Measurements from ENCODE around the gene AP5Z1.

AP5Z1 gene

GRCh38 chr7:4783762-4784351, 8.4 kb downstream of the AP5Z1 start:
- Histone ChIP-seq H3K4me3 (replicated peaks; ENCODE audit: insufficient read depth, low read length) (no peak overlapping the region), H3K27me3 (ENCODE audit: insufficient read depth, poor library complexity, severe bottlenecking) (no peaks in the 10 kb centered on the region), H3K27ac (replicated peaks) (no peak overlapping the region)
- DNase-seq (ENCODE audit: low read depth in 1 of 2, low spot score in 1 of 2) = no peak
- TF ChIP-seq CTCF (IDR thresholded peaks at IDR 0.05; ENCODE audit: insufficient read depth, low read length) (no peak), GABPA (IDR thresholded peaks at IDR 0.05; ENCODE audit: low read depth) (no peak), SPI1 (IDR thresholded peaks at IDR 0.05; ENCODE audit: borderline replicate concordance, low read depth) (no peak), REST (IDR thresholded peaks at IDR 0.05; ENCODE audit: insufficient replicate concordance, low read depth) (no peak), POLR2AphosphoS5 (IDR thresholded peaks at IDR 0.05; ENCODE audit: low read depth) (no peak)

- H3K4me3 ChIP-seq (replicated peaks; ENCODE audit: insufficient read depth, low read length) = no peak overlapping the region
- no peak for DNase-seq (ENCODE audit: low read depth in 1 of 2, low spot score in 1 of 2)
- TF ChIP-seq GABPA (IDR thresholded peaks at IDR 0.05; ENCODE audit: low read depth) = no peak
- no peak for TF ChIP-seq CTCF (IDR thresholded peaks at IDR 0.05; ENCODE audit: insufficient read depth, low read length)
- no peak for TF ChIP-seq REST (IDR thresholded peaks at IDR 0.05; ENCODE audit: insufficient replicate concordance, low read depth)
- no peak for TF ChIP-seq SPI1 (IDR thresholded peaks at IDR 0.05; ENCODE audit: borderline replicate concordance, low read depth)
- no peak for TF ChIP-seq POLR2AphosphoS5 (IDR thresholded peaks at IDR 0.05; ENCODE audit: low read depth)
- no peaks in the 10 kb centered on the region for H3K27me3 ChIP-seq (ENCODE audit: insufficient read depth, poor library complexity, severe bottlenecking)
- H3K27ac ChIP-seq (replicated peaks) = no peak overlapping the region
Observed at GRCh38 chr7:4784799-4785198, 9.4 kb downstream of the AP5Z1 start.

- Histone ChIP-seq H3K27ac (replicated peaks) (no peak overlapping the region), H3K4me3 (replicated peaks; ENCODE audit: insufficient read depth, low read length) (no peak overlapping the region), H3K27me3 (ENCODE audit: insufficient read depth, poor library complexity, severe bottlenecking) (no peaks in the 10 kb centered on the region)
- no peak for TF ChIP-seq GABPA (IDR thresholded peaks at IDR 0.05; ENCODE audit: low read depth)
- TF ChIP-seq REST (IDR thresholded peaks at IDR 0.05; ENCODE audit: insufficient replicate concordance, low read depth) = no peak
- TF ChIP-seq CTCF (IDR thresholded peaks at IDR 0.05; ENCODE audit: insufficient read depth, low read length) = no peak
- no peak for TF ChIP-seq POLR2AphosphoS5 (IDR thresholded peaks at IDR 0.05; ENCODE audit: low read depth)
- no peak for TF ChIP-seq SPI1 (IDR thresholded peaks at IDR 0.05; ENCODE audit: borderline replicate concordance, low read depth)
- no peak for DNase-seq (ENCODE audit: low read depth in 1 of 2, low spot score in 1 of 2)
Observed at GRCh38 chr7:4785371-4785770, 9.9 kb downstream of the AP5Z1 start.
